GOT3 (cell line): ENCODE data around the gene ARHGAP25.
"Not testable (repeated sequence)": the region's sequence is repeated elsewhere in the genome, so short reads cannot be mapped to it uniquely, and the experiment has no call there.

Experiments
- DNase-seq: peaks from one replicate; lab custom pipeline; 2025; ENCODE audit warnings: mixed read lengths; lab: John Stamatoyannopoulos, UW

ARHGAP25 gene

DNA sequence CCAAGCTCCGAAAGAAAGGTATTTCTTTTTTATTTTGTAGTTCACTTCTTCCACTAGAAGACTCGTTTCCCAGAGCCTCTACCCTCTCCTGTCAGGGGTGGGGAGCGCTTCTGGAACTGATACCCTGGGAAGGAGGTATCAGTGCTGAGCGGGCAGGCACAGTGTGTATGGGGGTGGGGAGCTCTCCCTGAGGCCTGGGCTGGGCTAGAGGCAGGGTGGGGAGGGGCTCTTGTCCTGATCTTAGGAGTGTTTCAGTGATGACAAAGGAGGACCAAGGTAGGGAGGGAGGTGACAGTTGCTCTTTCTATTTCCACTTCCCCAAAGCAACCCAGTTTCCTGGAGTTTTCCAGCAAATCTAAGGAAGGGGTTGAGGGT, 65.4 kb downstream of the ARHGAP25 start:
- DNase-seq: no peak

DNA sequence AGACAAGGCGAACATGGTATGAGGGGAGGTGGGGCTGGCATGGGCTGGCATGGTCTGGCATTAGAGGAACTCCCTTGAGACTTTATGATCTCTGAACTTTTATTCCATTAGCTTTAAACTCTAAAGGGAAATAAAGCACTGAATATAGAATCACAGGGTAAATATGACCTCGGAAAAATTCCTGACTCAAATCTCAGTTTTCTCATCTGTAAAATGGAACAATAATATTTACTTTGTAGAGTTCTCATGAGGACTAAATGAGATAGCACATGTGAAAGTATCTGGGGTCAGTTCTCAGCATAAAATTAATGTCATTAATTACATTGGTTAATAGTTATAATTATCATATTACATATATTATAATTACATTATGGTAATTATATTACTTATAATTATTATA, 65.9 kb downstream of the ARHGAP25 start:
- DNase-seq: no peak

DNA sequence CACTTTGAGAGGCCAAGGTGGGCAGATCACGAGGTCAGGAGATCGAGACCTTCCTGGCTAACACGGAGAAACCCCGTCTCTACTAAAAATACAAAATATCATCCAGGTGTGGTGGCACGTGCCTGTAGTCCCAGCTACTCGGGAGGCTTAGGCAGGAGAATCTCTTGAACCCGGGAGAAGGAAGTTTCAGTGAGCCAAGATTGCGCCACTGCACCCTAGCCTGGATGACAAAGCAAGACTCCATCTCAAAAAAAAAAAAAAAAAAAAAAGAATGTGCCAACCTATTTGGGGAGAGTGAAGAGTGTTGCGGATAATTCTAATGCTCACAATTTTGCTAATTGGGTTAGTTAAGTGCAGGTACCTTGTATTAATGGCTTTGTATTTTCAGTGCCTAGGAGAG, 67.5 kb downstream of the ARHGAP25 start:
- not testable (repeated sequence) for DNase-seq

DNA sequence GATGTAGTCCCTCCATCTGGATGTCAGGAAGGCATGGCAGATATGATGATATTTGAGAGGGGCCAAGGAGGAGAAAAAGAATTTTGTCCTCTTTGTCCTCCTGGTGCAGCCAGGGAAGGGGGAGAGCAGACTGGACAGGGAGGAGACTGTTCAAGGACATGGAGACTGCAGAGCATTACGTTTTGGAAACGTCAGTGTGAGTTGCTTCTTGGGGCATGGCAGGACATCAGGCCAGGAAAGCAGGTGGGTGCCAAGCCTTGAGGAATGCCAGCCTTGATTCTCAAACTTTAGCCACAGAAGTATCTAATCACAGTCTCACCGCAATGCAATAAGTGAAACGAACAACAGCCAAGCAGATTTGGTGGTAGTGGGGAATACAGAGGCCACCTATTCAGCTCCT, 70.4 kb downstream of the ARHGAP25 start:
- no peak for DNase-seq

DNA sequence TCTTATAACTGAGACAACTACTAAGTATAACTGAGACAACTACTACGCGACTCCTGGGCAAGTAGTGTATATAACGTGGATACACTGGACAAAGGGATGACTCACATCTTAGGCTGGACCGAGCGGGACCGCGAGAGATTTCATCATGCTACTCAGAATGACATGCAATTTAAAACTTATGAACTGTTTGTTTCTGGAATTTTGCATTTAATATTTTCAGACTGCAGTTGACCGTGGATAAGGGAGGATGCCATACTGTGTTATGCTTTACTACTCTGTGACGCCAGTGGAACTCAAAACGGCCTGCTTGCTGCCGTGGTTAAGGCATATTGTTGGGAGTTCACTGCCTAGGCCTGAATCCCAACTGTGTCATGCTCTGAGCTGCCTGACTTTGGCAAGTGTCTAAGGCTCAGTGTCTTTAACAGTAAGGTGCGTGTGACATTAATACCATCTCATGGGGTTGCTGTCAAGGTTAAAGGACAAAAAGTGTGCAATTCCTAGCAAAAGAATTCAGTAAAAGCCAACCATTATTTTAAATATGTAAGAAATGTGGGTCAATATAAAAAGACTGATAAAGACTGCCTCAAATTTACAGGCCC, 72.0 kb downstream of the ARHGAP25 start:
- no peak for DNase-seq

DNA sequence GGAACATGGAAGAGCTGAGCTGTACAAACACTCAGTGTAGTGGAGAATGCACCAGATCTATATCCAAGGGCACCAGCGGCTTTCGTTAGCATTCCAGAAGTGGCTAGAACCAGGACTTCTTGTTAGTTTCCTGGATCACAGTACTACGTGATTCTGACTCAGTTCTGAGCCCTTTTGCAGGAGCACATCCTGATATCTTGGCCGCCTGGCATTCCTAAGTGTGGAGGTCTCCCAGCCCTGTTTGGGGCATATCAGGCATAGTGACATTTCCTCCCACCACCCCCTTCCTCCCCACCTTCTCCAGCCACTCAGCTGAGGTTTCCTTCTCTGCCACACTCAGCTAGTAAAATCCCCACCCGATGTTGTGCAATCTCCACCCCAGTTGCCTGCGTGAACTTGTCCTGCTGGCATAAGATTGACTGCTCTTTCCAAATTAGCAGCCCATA, 73.2 kb downstream of the ARHGAP25 start:
- no peak for DNase-seq

DNA sequence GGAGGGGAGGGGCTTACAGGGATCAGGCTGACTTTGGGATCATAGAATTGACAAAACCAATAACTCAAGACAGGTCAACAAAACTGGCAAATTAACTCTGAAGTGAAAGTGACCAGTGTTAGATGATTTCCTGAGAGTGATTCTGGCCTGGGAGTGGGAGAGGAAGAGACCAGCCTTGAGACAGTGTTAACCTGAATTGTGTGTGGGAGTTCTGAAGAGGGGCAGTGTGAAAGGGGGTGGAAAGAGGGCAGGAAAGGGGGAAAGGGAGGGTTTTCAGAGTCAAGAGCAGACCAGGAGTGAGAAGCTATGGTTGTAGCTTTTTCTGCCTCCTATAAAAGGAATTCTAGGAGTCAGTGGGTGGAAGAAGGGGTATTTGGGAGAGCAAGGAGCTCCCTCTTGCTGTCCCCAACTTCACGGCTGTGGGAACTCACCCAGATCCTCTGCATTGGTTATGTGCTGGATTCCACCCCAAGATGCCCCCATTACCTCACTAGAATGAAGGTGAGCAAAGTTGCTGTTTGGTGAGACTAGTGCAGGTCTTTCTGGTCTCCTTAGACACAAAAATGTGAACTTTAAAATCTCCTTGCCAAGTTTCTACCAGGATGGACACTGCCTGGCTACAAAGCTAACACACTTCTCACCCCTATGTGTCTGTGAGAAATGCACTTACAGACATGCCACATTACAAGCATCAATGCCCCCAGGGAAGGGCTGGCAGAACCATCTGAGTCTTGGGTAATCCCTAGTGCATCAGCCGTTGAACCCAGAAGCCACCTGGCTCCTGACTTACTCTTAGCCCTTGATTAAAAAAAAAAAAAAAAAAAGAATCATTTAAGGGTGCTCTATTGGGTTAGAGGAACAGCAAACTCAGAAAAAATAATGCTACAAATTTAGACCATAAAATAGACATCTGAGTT, 75.0 kb downstream of the ARHGAP25 start:
- no peak for DNase-seq

DNA sequence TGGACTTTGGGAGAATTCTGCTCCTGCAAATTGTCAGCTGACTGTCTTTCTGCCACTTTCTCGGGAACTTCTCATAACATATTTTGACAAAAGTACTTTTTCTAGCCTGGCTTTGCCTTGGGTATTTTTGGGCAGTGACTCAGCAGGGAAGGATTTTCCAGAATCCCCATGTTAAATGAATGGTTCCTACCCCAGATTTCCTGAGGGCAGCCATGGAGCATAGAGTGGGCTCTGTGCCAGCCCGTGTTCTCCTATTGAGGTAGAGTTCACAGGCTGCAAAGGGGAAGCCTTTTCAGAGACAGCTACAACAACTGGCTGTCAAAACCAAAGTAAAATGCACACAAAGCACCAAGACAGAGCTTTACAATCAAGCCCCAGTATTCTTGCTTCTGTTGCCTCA, 76.8 kb downstream of the ARHGAP25 start:
- no peak for DNase-seq

DNA sequence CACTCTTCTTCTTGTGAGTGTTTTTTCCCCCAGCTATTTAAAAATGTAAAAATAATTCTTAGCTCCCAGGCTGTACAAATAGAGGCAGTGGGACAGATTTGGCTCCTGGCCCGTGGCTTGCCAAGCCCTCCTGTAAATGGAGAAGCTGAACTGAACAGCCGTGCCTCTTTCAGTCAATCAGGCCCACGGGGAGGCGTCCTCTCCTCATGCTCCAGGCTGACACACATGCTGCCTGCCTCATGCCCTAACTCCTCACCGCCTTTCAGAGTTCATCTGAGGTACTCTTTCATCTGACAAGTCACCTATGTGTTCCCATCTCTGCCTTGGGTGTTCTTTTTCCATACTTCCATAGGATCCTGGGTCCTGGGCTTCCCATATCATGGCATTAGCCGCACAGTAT, 77.6 kb downstream of the ARHGAP25 start:
- DNase-seq: no peak

DNA sequence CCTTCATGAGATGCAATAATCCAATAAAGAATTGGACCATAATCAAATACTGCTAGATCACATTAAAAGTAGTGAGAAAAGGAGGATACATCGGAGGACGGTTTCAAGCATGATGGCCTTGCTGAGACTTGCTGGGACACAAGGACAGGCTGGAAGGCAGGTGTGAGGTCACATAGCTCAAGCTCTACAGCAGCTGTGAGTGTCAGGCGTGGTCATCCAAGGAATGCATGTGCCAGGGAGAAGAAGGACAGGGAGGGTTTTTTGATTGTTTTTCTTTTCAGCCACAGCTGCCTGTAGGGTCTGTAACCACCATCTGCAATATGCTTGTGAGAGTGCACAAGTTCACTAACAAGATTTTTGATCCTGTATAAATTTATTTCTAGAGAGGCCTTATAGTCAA, 79.0 kb downstream of the ARHGAP25 start:
- DNase-seq: no peak

DNA sequence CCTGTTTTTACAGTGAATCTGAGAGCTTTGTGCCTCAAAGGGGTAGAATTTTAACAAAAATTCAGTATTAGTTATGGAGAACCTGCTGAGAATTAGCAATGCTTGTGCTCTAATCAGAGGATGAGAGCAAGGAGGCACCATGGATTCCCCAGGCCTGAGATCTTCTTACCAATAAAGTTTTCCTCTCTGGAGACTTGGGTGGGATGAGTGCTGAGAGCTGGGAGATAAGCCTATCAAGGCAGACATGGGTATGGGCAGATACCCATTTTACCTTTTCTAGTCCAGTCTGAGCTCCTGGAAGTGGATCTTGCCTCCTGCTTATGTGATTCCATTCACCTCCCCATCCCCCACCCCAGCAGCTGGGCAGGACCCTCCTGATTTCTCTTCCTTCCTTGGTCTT, 82.7 kb downstream of the ARHGAP25 start:
- no peak for DNase-seq

DNA sequence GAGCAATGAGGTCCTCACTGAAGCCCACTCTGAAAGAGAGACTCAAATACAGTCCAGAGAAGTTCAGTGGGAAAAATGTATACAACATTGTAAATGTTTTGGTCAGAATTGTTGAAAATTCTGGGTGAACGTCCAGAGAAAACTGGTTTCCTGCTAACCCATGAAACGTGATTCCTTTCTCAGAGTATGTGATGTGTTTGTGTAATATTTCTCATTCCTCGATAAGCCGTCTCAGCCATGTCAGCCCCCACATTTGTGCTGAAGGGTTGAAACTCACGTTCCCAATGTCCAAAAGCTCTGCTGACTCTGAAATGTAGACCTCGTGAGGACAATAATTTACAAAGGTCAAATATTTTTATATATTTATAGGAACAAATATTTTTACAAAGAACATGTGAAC, 84.9 kb downstream of the ARHGAP25 start:
- no peak for DNase-seq

DNA sequence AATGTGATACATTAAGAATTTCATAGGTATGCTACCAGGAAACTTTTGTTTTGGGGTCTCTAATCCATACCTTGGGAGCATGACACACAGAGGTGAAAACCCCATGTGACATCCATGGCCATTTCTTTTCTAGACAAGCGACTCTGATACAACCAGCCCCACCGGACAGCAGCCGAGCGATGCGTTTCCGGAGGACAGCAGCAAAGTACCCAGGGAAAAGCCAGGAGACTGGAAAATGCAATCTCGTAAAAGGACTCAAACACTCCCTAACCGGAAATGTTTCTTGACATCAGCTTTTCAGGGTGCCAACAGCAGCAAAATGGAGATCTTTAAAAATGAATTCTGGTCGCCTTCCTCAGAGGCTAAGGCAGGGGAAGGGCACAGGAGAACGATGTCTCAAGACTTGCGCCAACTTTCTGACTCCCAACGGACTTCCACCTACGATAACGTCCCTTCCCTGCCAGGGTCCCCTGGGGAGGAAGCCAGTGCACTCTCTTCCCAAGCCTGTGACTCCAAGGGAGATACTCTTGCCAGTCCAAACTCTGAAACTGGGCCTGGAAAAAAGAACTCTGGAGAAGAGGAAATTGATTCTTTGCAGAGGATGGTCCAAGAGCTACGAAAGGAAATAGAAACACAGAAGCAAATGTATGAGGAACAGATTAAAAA, 87.7 kb downstream of the ARHGAP25 start:
- DNase-seq: no peak

DNA sequence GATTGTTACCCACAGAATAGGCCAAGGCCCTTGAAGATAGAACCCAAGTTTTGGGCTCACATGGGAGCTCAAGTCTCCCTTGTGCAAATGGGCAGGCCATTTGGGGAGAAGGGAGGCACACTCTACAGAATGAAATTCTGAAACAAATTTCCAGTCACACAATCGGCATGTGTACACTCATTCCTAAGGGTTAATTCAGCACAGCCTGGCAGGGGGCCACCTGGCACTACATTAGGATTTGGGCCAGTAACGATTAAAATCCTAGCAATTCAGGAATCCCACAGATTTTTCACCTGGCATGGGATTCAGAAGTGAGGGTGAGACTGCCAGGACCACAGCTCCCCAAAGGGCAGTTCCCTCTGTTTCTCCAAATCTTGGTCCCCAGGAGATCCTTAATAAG, 90.2 kb downstream of the ARHGAP25 start:
- DNase-seq: no peak

DNA sequence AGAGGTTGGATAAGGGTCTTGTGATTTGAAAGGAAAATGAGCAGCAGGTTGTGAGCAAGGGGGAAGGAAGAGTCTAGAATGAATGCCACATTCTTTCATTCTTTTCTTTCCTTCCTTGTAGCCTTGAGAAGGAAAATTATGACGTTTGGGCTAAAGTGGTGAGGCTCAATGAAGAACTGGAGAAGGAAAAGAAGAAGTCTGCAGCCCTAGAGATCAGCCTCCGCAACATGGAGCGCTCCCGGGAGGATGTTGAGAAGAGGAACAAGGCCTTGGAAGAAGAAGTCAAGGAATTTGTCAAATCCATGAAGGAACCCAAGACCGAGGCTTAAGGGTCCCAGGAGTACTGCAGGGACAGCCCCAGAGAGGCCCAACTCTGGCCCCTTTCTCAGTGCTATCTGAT, 91.3 kb downstream of the ARHGAP25 start:
- no peak for DNase-seq

DNA sequence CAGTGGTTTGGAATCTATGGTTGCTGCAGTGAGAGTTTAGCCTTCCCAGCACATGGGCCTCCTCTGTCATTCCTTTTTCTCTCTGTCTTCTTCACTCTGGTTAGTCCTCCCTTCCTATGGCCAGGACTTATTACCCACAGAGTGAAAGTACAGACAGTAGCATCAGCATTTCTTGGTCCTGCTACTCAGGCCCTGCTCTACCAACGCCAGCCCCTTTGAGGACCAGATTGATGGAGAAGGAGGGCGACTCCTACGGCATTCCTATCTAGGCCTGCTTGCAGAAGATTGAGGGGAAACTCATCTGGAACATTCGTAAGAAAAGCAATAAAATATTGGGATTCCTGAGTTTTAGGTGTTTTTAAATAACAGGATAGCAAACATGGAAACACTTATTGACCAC, 93.1 kb downstream of the ARHGAP25 start:
- DNase-seq: no peak

DNA sequence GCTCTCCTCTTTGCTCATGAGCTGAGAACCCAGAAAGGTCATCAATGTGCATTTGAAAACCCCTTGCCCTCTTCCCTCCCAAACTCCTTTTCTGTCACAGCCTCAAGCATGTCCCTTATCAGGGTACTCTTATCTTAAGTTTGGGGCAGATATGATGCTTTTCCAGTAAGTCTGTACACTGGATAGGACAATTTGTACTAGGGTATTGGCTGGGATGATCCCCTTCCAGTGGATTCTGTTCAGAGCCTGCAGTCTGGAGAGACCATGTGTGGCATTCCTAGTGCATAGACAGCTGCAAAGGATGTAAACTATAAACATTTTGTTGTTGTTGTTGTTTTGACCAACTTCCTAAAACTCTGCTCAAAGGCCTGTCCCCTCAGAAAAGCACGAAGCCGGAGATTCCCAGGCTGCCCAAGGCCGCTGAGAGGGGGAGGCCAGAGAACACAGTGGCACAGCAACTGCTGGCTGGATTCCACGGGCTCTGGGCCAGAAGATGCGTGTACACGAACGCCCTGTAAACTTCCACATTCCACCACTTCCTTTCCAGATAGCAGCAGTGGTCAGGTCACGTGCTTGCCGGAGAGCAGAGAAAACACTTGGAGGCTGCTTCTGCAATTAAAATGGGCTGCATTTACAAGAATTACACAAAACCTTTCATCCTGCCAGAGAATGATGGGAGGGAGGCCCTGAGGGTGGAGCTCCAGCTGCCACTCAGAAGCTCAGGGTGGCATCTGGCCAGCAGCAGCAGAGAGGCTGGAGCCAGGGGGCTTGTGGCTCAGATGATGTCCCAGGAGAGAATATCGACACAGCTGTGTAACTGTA, 94.5 kb downstream of the ARHGAP25 start:
- peak; percentile 34 for DNase-seq

DNA sequence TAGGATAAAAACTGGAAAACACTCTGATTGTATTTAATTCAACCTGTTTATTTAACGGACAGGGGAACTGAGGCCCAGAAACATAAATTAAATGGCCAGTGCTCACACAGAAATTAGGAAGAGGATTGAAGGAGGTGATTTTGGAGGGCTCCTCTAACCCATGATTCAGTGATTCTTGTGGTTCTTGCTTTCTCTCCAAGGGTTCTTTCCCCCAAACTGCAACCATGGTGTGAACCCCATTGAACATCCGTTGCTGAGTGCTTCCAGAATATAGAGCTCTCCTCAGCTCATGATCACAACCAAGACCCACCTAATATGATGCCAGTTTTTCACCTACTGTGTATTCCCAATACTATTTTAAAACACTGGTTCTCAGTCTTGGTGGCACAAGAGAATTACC, 95.1 kb downstream of the ARHGAP25 start:
- no peak for DNase-seq

DNA sequence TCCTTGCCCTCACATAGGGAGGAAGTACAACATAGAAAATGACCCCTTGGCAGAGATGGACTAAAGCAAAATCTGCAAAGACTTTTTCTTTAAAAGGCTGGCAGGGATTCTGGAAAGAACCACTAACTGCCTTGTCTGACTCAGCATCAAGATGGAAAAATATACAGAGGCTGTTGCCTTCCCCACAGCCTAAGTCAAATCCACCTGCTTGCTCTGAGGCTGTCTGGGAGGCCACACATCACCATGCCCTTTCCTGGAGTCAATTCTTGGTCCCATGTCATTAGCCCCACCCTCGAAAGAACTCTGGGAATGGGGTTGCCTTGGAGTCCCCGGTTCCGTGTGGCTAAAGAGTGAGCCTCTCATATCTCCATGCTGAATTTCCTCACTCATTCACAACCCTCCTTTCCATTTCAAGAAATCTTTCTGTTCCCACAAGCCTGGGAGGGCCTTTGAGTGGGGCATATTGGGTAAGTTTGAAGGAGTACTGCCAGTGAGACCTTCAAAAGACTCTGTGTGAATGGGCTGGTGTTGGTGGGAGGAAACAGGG, 97.1 kb downstream of the ARHGAP25 start:
- DNase-seq: no peak

DNA sequence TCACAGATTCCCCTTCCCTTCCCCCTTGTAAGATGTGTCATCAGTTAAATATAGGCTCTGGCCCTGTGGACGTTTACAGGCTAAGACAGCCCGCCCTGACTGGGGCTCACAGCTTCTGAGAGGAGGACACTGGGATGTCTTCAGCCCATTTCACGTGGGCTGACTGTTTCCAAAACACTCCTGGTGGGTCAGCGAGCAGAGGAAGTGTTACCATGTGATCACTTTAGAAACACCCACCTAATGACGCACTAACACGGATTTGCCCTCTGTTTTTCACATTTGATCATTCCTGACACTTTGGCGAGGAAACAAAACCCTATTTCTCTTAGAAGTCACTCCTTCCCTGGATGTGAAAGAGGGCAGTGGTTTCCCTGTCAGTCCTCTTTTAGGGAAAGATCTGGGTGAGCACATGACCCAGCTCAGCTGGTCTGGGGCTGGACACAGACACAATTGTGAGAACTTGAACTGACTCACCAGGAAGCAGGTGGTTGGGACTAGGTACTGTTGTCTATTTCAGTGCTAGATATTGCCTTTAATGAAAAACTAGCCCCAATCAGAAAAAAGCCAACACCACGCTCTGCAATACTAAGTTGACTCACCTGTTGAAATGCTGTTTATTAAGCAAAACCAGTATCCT, 97.7 kb downstream of the ARHGAP25 start:
- DNase-seq: no peak

DNA sequence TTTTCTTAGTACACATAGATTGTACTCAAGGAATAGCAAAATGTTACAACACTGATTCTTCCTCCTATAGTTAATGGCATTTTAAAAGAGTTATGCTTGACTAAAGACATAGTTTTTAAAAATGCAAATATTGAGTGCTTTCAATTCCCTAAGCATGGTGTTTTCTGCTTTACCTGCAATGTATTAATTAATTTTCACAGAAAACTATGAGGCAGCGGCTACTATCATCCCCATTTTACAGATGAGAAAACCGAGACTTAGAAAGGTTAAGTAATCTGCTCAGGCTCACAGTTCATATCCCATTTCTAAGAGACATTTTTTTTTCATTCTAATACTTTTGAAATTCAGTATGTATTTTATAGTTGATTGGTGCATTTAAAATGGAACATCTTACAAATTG, 98.6 kb downstream of the ARHGAP25 start:
- no peak for DNase-seq
